ENCODE data around the gene CD93.

CD93 gene

DNA sequence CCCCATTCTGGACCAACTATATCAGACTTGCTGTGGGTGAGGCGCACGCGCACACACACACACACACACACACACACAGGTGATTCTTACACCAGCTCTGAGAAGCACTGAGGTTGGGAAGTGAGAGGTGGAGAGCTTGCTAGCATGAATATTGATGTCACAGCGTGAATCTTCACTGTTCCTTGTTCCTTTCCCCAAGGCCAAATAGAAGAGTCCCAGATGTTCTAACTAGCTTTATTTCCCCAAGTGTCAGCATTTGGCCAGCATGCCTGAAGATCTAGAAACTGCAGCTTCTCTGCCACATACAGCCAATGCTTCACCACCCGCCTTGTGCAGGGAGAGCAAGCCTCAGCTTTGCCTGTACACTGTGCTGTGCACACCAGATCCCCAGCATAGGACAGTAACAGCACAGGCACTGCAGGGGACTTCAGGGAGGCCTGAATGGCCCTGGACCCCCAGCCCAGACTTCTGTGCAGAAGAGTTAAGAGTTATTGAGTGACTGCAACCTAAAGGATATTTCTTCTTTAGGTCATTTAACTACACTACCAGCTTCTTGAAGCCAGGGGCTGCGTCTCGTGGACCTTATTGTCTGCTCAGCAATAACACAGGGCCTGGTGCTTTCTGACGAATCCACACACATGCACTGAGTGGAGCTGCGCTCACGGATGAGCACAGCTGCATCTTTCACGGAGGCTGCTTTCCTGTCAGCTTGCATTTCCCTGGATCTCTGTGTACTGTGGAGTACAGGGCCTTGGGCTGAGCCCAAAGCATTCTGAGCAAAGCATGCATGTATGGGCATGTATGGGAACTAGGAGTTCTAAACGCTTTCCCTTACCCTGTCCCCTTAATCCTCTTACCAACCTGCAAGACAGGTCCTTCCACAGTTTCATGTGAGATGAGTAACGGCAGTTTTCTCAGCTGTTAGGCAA is 13.9 kb upstream of the CD93 start:
- no peak for DNase-seq (ENCODE audit: low read depth, low spot score)

DNA sequence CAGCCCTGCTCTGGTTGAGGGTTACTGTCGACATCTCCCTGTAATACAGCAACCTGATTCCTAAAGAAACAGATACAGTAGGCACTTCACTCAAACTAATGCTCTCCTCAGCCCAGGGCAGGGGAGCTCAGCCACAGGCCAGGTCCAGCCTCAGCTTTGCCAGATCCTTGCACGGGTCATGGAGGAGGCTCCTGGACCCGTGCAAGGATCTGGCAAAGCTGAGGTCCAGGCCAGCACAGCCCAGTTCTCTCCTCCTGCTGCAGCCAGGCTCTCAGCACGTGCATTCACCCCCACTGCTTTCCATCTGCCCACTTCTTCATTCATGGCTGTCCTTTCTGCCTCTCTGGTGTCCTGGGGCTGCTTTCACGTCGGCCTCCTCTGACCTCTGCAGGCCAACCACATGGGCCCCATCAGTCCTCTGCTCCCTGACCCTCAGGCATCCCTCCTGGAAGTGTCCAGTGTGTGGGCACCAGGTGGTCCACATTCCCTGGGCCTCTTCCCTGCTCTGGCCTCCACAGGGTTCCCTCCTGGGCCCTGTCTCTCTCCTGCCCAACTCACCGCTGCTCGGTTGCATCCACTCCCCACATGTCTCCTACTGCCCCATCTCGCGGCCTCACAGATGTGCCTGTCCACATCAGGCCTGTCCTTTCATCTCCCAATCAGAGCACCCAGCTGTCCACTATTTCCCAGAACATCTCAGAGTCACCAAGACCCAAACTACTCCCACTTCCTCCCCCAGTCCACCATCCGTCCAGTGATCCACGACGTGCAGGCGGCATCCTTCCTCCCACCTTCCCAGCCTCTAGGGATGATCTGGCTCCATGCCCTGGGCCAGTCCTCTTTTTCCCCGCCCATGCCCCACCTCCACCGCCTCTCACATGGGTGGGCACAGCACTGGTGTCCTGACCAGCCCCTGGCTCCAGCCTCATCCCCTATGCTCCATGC is 11.8 kb upstream of the CD93 start:
- DNase-seq (ENCODE audit: low read depth, low spot score) = no peak

DNA sequence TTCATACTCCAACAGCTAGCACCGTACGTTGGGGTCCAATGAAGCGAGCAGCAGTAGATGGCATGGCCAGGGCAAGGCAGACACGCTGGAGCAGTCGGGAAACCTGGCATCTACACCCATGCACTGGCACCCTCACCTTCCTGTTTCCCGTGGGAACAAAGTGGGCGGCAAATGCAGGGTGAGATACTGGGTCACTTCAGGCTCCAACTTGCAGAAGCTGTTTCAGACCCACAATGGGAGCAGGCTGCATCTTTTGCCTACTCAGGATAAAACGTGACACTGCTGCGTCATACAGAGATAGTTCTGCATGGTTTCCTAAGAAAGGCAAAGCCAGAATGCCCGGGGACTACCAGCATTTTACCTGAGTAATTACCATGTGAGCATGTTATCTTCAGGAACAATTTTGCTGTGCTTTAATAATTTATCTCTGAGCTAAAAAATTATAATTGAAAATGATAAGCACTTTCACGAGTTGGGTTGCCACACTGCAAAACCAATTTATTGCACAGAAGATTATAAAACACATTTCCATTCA is 10.9 kb upstream of the CD93 start:
- no peak for DNase-seq (ENCODE audit: low read depth, low spot score)

DNA sequence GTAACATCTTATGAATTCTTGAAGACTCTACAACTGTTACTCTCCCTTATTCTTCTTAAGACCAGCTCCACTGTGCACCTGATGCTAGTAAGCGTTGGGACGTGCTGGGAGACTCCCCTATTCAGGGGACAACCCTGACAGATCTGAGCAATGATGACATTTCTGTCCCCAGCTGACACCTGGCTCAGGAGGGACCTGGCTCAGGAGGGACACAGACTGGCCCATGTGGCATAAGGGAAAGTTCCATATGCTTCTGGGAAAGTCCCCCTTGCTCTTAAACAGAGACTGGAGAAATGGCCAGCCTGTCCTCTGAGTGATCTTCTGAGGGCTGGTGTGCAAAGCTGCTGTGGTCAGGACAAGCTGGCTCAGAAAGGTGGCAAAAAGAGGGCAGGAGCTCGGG is 10.0 kb upstream of the CD93 start:
- DNase-seq (ENCODE audit: low read depth, low spot score) = no peak

DNA sequence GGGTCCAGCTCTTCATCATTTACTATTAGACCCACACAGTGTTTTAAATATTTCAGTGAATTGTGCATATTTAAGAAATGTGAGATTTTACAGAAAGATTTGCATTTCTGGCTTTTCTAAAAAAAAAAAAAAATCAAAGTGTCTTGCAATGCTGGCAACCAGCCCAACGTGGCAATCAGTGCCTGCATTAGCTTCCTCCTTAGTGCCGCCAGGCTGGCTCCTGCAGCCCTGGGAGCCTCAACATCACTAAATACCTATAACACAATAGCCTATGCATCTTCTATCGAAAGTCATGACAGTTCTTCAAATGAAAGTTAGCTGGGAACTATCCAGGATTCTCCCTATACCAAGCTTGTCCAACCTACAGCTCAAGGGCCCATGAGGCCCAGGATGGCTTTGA is 9.4 kb upstream of the CD93 start:
- DNase-seq (ENCODE audit: low read depth, low spot score) = no peak

DNA sequence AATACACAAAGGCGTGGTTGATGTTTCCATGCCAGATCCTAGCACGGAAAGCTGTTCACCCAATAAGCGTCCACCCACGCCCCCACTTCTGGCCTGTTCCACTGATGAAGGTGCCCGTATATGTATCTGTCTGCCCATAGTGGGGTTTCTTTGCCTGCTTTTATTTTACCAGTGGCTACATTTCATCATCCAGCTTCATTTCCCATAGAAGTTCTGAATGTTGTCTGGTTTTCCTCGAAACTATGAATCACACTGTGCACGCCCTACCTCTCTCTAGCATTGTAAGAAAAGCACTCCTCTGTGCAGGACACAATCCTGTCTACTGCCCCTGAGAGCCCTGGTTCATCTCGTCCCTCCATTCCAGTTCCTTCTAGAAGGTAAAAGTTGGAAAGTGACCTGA is 8.8 kb upstream of the CD93 start:
- DNase-seq (ENCODE audit: low read depth, low spot score) = no peak

DNA sequence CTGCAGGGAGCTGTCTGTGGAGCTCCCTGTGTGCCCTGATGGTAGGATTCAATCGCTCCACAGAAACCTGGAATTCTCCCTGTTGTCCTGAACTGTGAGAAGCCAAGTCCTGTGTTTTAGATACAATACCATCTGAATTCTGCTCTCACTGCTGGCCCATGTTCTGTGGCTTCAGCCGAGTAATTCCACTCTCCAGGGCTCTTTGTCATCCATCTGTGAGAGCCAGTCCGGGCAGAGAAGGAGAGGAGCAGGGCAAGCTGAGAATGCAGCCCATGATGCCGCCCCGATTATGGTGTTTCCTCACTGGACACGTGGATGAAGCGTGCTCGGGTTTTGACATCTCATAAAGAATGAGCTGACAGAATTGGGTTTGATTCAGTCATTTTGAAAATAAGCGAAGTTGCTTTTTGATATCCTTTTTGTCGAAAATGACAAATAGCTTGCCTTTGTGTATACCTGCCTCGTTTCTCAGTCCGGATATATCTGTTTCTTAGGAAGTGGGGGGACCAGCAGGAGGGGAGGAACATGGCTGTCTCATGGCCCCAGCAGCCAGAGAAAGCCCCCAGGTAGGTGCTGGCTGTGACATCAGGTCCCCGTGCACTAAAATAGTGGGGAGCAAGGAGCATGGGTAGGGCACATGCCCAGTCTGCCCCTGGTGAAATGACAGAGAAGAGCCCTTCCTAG is 8.2 kb upstream of the CD93 start:
- no peak for DNase-seq (ENCODE audit: low read depth, low spot score)

DNA sequence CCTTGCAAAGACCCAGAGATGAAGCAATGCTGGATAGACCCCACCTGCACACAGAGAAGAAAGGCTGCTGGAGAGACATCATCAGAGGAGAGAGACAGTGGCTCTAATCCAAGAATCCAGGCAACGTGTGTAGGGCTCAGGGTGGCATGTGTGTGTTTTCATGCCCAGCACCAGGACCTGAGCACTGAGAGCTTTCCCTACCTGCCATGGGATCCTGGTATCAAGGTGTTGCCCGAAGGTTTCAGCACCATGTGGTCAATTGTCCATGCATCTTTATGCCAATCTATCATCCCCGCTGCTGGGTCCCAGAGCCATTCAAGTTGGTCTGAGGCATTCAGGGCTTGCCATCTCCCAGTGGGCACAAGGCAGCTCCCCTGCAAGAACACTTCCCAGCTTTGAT is 7.5 kb upstream of the CD93 start:
- DNase-seq (ENCODE audit: low read depth, low spot score) = no peak

DNA sequence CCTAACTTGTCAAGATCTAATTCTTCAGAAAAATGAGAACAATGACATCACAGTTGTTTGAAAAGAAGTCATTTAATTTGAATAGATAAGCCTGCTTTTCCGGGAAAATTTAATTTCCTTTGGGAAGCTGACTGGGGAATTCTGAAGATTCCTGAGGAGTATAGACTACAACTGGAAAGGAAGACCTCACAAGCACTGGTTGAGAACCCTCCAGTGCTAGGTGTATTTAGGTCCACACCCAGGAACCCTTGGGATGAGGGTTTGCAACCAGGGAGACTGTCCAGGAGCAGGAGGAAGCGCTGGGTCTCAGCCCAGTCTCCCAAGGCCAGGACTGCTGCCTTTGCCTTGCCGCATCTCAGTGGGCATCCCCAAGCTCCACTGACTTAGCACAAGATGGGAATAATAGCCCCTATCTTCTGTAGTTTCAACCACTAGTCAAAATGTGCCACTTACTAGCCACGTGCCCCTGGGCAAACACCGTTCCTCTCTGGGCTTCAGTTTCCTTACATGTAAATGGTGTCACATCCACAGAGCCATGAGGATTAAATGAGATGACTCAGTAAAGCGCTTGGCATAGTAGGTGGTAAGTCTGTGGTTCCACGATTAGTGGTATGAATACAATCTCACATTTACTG is 6.9 kb upstream of the CD93 start:
- no peak for DNase-seq (ENCODE audit: low read depth, low spot score)

DNA sequence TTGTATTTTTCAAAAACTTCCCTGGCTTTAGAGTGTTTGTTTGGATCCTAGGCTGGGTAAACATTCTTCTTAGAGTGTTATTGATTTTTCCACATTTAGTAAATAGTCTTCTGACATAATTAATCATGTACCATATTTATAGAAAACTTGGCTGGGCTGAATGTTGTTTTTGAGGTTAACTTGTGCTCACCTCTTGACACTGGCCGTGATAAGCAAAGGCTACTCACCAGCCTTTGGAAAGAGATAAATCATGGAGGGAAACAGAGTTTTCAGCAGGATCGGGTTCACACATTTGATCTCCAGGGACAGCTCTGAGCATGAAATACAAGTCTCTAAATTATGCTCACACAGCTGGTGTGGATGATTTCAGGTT is 6.2 kb upstream of the CD93 start:
- no peak for DNase-seq (ENCODE audit: low read depth, low spot score)

DNA sequence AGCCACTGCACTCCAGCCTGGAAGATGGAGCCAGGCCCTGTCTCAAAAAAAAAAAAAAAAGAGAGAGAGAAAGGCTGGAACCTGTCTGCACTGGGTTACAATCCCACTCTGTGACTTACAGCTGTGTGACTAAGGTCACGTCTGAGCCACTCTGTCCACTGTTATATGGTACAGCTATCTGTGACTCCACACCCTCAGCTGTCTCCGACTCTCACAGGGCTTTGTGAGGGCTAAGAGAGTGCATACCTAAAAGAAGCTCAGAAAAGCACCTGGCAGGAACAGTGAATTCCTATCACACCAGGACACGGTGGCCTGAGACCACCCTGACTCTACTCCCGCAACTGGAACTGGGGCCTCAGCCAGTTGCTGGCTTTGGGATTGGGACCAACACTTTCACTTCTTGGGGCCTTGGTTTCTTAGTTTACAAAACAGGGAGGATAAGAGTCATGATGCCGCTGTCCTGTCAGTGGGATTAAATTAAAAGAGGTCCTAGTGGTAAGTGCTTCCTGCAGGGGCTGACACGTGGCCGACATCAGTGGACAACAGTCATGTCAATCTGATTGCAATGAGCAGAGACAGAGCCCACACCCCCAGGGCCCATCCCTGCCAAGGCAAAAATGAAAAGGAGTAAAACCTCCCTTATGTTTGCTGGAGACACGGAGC is 5.7 kb upstream of the CD93 start:
- DNase-seq (ENCODE audit: low read depth, low spot score) = no peak

DNA sequence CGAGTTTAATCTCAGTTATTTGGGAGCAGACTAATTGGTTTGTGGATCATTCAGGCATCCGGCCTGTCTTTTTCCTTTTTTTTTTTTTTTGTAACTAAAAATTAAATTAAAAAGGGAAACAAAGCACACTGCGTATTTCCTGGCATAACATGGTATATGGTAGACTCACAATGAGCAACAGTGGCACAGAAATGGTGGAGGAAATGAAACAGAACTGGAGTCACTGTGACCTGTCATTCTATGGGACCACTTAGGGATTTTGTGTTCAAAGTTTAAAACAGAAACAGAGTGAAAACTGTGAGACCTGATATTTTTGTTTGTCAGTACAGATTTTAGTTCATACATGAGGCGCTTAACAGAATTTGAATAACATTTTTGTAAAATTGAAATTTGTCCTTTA is 4.8 kb upstream of the CD93 start:
- no peak for DNase-seq (ENCODE audit: low read depth, low spot score)

DNA sequence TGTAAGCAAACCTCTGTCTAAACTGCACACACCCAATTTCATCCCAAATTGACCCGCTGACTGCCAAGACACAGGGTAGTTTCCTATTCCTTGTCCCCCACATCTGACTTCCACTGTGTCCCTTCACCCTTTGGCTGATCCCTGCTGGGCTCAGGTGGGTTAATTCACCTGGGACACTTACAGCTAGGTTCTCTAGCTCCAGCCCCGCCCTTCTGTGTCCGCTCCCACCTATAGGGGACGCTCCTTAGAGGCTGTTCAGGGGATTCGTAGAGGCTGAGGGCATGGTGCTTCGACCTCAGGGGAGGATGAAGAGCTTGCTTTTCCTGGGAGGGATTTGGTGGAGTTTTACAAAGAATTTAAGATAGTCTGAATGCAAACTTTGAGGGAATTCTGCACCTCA is 4.0 kb upstream of the CD93 start:
- DNase-seq (ENCODE audit: low read depth, low spot score) = no peak

DNA sequence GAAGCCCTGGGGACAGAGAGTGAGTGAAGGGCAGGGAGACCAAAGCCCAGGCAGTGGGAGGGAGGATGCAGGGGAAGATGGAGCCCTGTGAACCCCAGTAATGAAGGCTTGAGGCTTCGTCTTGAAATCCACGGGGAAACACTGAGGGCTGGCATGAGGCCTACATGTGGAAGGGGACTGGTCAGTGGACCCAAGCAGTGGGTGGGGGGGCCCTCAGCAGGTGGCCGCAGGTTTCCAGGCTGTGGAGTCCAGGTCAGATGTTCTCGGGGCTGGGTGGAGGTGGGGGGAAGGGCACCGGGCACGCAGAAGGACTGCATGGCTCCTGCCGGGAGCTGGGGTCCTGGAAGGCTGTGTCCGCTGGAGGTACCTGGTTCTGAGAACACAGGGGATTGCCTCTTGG is 2.7 kb upstream of the CD93 start:
- DNase-seq (ENCODE audit: low read depth, low spot score) = no peak

DNA sequence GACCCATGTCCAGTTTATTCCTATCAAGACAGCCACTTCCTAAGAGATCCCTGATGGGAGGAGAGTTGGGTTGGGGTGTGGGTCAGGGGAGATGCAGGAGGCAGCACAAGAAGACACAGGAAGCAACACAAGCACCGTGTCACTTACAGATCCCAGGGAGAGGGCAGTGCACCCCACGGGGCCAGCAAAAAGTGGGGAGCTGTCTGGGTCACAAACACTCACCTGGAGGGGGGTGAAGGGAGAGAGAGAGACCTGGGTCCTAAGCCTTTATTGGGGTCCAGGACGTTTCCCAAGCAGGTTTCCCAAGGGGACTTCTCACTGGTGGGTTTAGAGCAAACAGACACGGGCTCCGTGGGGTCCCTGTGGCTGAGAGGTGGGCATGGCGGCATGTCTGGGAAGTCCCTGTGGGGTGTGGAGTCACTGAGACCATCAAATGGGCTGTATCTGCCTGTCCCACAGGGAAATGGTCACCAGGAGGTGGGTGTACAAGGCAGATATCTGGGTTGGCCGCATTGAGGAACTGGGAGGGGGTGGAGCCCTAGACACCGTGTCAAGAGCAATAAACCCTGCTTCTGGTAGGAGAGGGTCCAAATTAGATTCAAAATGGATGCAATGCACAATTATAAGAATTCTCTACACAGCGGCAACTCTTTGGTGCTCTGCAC is 1.6 kb upstream of the CD93 start:
- DNase-seq (ENCODE audit: low read depth, low spot score) = no peak

DNA sequence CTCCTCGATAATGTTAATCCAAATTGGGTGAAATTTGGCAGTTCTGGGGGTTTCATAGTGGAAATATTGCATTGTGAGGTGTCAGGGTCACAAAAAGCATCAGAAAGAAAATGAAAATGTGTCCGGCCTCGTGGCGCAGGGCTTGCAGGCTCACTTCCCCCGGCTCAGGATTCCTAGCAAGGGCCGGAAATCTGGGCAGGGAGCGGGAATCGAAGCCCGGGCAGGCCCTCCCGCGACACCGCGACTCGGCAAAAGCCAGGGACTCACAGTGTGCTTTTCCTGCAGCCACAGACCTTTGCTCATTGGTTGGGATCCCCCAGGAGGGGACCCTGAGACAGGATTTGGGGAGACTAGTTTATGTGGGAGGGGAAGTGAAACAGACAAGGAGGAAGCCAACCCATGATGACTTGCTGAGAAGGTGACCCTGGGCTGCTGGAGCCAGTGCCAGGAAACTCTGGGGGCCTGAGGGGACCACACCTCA is 847 bp upstream of the CD93 start:
- DNase-seq (ENCODE audit: low read depth, low spot score) = no peak

DNA sequence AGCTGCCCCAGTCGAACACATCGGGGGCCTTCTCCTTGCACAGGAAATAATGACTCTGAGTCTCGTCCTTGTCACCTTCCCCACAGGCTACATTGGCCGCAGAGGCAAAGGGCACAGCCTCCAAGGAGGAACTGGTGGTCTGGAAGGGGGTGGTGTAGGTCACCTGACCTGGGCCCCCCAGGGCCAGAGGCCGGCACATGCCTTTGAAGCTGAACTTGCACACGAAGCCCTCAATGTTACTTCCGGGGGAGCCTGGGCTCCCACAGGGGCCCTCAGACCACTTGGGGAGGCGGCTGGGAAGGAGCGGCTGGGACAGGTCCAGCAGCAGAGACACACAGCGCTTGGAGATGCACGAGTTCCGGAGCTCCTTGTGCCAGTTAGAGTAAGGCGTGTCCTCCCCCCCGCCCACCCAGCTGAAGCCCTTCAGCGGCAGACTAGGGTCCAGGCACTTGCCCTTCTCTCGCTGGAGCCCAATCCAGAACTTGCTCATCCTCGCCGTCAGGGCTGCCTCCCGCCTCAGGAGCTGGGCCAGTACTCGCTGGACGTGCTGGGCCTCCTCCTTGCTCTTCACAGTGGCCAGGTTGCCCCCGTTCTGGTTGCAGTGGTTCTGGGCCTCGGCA is 578 bp downstream of the CD93 start:
- DNase-seq (ENCODE audit: low read depth, low spot score) = no peak

DNA sequence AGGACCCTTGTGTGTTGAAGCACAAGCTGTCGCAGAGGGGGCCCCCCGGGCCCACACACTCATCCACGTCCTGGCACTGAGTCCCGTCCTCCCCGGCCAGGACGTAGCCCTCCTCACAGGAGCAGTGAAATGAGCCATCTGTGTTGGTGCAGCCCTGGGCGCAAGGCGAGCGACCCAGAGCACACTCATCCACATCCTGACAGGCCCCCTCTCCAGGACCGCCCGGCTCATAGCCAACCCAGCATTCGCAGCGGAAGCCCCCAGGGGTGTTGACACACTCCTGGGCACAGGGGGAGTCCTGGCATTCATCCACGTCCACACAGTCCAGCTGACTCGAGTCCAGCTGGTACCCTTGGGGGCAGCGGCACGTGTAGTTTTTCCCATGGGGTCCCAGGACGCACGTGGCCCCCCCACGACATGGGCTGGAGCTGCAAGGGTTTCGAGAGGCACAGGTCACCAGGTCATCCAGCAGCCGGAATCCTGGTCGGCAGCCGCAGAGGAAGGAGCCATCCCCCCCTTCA is 1.2 kb downstream of the CD93 start:
- no peak for DNase-seq (ENCODE audit: low read depth, low spot score)

DNA sequence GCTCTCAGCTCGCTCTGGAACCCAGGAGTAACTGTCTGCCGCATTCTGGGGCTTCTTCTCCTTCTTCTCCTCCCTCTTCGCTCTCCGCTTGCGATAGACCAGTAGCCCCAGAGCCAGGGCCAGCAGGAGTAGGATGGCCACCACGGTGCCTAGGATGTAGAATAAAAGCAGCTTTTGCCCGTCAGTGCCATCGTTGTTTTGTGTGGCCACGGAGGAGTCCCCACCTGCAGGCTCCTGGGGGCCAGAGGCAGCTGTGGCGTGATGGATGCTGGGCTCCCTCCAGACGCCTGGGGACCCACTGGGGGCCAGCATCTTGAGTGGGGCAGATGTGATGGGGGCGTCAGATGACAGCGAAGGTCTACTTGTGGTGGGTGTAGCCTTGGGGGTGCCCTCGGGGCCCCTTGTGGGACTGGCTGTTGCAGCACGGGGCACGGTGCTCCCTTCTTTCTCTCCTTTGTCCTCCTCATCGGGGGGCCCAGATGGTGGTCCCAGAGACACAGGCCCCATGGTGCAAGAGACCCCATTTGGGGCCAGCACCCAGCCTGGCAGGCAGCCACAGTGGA is 1.8 kb downstream of the CD93 start:
- DNase-seq (ENCODE audit: low read depth, low spot score) = no peak

Data from activated naive CD8-positive, alpha-beta T cell treated with anti-CD3 and anti-CD28 coated beads, Interleukin-2, amount 50 U/mL, for 16 hours (primary cell).